Measurements from ENCODE around the gene HSPG2. TPM values are rescaled to one million over a fixed set of nuclear protein-coding genes. Genes with fewer than 3 reads are reported as not detected.

Gene HSPG2
- total RNA-seq, 2 experiments from 2014 or later: 1.6 to 4.7 TPM

GRCh38 chr1:21887796-21888195 lies 49.3 kb downstream of the HSPG2 start:
- TF ChIP-seq, protein P1, sequence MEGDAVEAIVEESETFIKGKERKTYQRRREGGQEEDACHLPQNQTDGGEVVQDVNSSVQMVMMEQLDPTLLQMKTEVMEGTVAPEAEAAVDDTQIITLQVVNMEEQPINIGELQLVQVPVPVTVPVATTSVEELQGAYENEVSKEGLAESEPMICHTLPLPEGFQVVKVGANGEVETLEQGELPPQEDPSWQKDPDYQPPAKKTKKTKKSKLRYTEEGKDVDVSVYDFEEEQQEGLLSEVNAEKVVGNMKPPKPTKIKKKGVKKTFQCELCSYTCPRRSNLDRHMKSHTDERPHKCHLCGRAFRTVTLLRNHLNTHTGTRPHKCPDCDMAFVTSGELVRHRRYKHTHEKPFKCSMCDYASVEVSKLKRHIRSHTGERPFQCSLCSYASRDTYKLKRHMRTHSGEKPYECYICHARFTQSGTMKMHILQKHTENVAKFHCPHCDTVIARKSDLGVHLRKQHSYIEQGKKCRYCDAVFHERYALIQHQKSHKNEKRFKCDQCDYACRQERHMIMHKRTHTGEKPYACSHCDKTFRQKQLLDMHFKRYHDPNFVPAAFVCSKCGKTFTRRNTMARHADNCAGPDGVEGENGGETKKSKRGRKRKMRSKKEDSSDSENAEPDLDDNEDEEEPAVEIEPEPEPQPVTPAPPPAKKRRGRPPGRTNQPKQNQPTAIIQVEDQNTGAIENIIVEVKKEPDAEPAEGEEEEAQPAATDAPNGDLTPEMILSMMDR (conservative IDR thresholded peaks at IDR 0.05; ENCODE audit: low read length): no peak
- TF ChIP-seq EZH2phosphoT487 (IDR thresholded peaks at IDR 0.05; ENCODE audit: borderline replicate concordance, low read depth, low read length): no peak
- Histone ChIP-seq H3K27ac (ENCODE audit: low read depth, low read length, poor library complexity, severe bottlenecking) (no peak overlapping the region), H3K36me3 (ENCODE audit: insufficient read depth, low read length) (no peaks in the 10 kb centered on the region), H2AFZ (ENCODE audit: low read length) (no peak overlapping the region), H4K20me1 (ENCODE audit: insufficient read depth, low read length) (no peaks in the 10 kb centered on the region), H3K9me2 (ENCODE audit: insufficient read depth, low read length) (no peaks in the 10 kb centered on the region), H3K4me1 (ENCODE audit: insufficient read depth, low read length, poor library complexity, severe bottlenecking) (no peaks in the 10 kb centered on the region), H3K4me2 (ENCODE audit: low read length) (no peak overlapping the region), H3K4me3 (ENCODE audit: low read depth, low read length, poor library complexity, severe bottlenecking) (no peak overlapping the region), H3K9me3 (ENCODE audit: low read length) (no peaks in the 10 kb centered on the region), H3K79me2 (ENCODE audit: insufficient read depth, low read depth, low read length) (no peaks in the 10 kb centered on the region)
- intact Hi-C loops (cut with micrococcal nuclease; ENCODE audit: unreplicated experiment): no loop called here
- ChIA-PET CTCF (ENCODE audit: unreplicated experiment) (no interaction called here), POLR2A (interaction anchor here (0.7 kb wide), 1 partner anchor 563 kb away, joined by 3 read pairs; no protein-coding TSS in a partner anchor)
- DNase-seq (ENCODE audit: low spot score): no peak
- BruUV-seq (replicated peaks): no TSS peak

- Histone ChIP-seq H4K20me1 (ENCODE audit: insufficient read depth, low read length) (no peaks in the 10 kb centered on the region), H3K27ac (ENCODE audit: low read depth, low read length, poor library complexity, severe bottlenecking) (no peak overlapping the region), H3K9me3 (ENCODE audit: low read length) (no peaks in the 10 kb centered on the region), H3K4me1 (ENCODE audit: insufficient read depth, low read length, poor library complexity, severe bottlenecking) (no peaks in the 10 kb centered on the region), H2AFZ (ENCODE audit: low read length) (no peak overlapping the region), H3K4me3 (ENCODE audit: low read depth, low read length, poor library complexity, severe bottlenecking) (no peak overlapping the region), H3K79me2 (ENCODE audit: insufficient read depth, low read depth, low read length) (no peaks in the 10 kb centered on the region), H3K4me2 (ENCODE audit: low read length) (no peak overlapping the region), H3K36me3 (ENCODE audit: insufficient read depth, low read length) (no peaks in the 10 kb centered on the region), H3K9me2 (ENCODE audit: insufficient read depth, low read length) (no peaks in the 10 kb centered on the region)
- intact Hi-C loops (cut with micrococcal nuclease; ENCODE audit: unreplicated experiment): no loop called here
- CTCF ChIA-PET (ENCODE audit: unreplicated experiment): no interaction called here
- TF ChIP-seq EZH2phosphoT487 (IDR thresholded peaks at IDR 0.05; ENCODE audit: borderline replicate concordance, low read depth, low read length): no peak
- DNase-seq (ENCODE audit: low spot score): no peak
- BruUV-seq (replicated peaks): no TSS peak
- POLR2A ChIA-PET: interaction anchor here (0.5 kb wide), 1 partner anchor 177 kb away, joined by 4 read pairs; no protein-coding TSS in a partner anchor
Measured at GRCh38 chr1:21887216-21887736, 49.8 kb downstream of the HSPG2 start.

DNA sequence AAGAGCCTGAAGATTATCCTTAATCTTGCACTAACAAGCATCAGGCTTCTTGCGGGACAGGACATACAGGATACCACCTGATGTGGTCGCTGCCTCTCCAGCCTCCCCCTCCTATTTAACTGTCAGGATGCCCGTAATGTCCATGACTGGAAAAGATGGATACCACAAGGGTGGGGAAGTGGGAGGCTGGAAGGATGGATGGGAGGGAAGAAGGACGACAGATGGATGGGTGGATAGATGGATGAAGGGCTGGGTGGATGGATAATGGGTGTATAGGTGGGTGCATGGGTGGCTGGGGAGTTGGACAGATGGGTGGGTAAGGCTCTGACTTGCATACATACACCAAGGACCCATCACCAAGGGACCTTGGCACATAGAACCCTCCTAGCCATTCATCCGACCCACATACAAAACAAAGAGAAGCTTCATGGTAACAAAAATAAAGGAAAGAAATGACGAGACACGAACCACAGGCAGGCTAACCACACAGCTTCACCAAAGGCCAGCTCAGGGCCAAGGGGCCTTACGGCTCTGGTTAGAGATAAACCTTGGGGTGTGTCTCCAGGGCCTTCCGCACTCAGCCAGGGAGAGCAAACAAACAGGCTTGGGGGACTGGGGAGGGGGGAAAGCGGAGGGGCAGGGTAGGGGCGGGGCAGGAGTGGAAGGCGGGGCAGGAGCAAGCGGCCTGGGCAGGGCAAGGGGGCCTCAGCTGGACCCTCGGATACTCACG lies 50.5 kb downstream of the HSPG2 start:
- intact Hi-C loops (cut with micrococcal nuclease; ENCODE audit: unreplicated experiment): no loop called here
- Histone ChIP-seq H2AFZ (ENCODE audit: low read length) (no peak overlapping the region), H4K20me1 (ENCODE audit: insufficient read depth, low read length) (no peaks in the 10 kb centered on the region), H3K4me3 (ENCODE audit: low read depth, low read length, poor library complexity, severe bottlenecking) (no peak overlapping the region), H3K36me3 (ENCODE audit: insufficient read depth, low read length) (no peaks in the 10 kb centered on the region), H3K4me1 (ENCODE audit: insufficient read depth, low read length, poor library complexity, severe bottlenecking) (no peaks in the 10 kb centered on the region), H3K79me2 (ENCODE audit: insufficient read depth, low read depth, low read length) (no peaks in the 10 kb centered on the region), H3K4me2 (ENCODE audit: low read length) (no peak overlapping the region), H3K27ac (ENCODE audit: low read depth, low read length, poor library complexity, severe bottlenecking) (no peak overlapping the region), H3K9me2 (ENCODE audit: insufficient read depth, low read length) (no peaks in the 10 kb centered on the region), H3K9me3 (ENCODE audit: low read length) (no peaks in the 10 kb centered on the region)
- no TSS peak for BruUV-seq (replicated peaks)
- POLR2A ChIA-PET: interaction anchor here (0.5 kb wide), 1 partner anchor 176 kb away, joined by 4 read pairs; no protein-coding TSS in a partner anchor
- CTCF ChIA-PET (ENCODE audit: unreplicated experiment): no interaction called here
- DNase-seq (ENCODE audit: low spot score): no peak
- TF ChIP-seq, protein P1 (conservative IDR thresholded peaks at IDR 0.05; ENCODE audit: low read length): no peak
- TF ChIP-seq EZH2phosphoT487 (IDR thresholded peaks at IDR 0.05; ENCODE audit: borderline replicate concordance, low read depth, low read length): no peak
